Transverse colon (tissue), 4 donors: Measurements from ENCODE around the gene ATP9B. TPM values are rescaled to one million over a fixed set of nuclear protein-coding genes. Genes with fewer than 3 reads are reported as not detected.

ENCODE experiments used
- DNase-seq: peaks from one replicate; pipeline ENCODE4 v3.0.0-alpha.2; 2019
- H3K27ac ChIP-seq, 4 donors: fragments of 200-600 bp; sonication (generic); 2 replicates each; pipeline ENCODE4 v1.5.1; 2016 to 2018; ENCODE audit warnings: inconsistent platforms in 4 of 4
- H3K27me3 ChIP-seq: fragments of 200-600 bp; sonication (generic); 2 replicates; pipeline ENCODE4 v1.5.1; 2017; ENCODE audit warnings: inconsistent platforms
- H3K36me3 ChIP-seq, 4 donors: fragments of 200-600 bp; sonication (generic); 2 replicates each; pipeline ENCODE4 v1.5.1; 2017 to 2019; ENCODE audit warnings: inconsistent platforms in 4 of 4
- H3K4me1 ChIP-seq, 4 donors: fragments of 200-600 bp; sonication (generic); 2 replicates each; pipeline ENCODE4 v1.5.1; 2017 to 2020; ENCODE audit warnings: inconsistent platforms in 4 of 4
- H3K4me3 ChIP-seq, 4 donors: fragments of 200-600 bp; sonication (generic); 1 replicate in 1 of 4; 2 replicates in 3 of 4; pipeline versions ENCODE4 v1.5.1 to v1.6.1; 2017 to 2019; ENCODE audit warnings: inconsistent platforms in 4 of 4
- H3K9me3 ChIP-seq, 2 donors: fragments of 200-600 bp; sonication (generic); 2 replicates each; pipeline ENCODE4 v1.5.1; 2017 to 2019; ENCODE audit warnings: inconsistent platforms in 2 of 2
- EP300 ChIP-seq: sonication (generic); formaldehyde crosslinking; IDR thresholded peaks from one replicate; pipeline ENCODE4 v1.6.1; 2017; ENCODE audit warnings: antibody characterized with exemption, low read depth
- POLR2A ChIP-seq: fragments of 450-650 bp; IDR thresholded peaks from one replicate; pipeline ENCODE4 v1.6.1; 2016; ENCODE audit warnings: antibody characterized with exemption, mild to moderate bottlenecking, moderate library complexity
- POLR2AphosphoS5 ChIP-seq, 3 donors: sonication (generic); formaldehyde crosslinking; IDR thresholded peaks; one replicate each; pipeline ENCODE4 v1.6.1; 2016; ENCODE audit warnings: antibody characterized with exemption in 3 of 3
- WGBS, 2 donors: methylation state at CpG; one replicate each; pipeline ENCODE4 v1.1.5; 2018; ENCODE audit warnings: low coverage in 1 of 2; 5-methylcytosine and 5-hydroxymethylcytosine counted together
- in situ Hi-C, 4 donors: fragments of 200-750 bp; cut with MboI; loops; one replicate each; pipeline versions ENCODE4 v1.15.0 to v1.15.1; 2017; ENCODE audit warnings: low sequenced_read_pairs in 3 of 4, low pct_ligation_motif_present in 1 of 4, low pct_unique_long_range_greater_than_20kb in 1 of 4
- intact Hi-C: fragments of 100-400 bp; cut with DNase I; formaldehyde crosslinking; loops from one replicate; pipeline ENCODE4 v1.15.1; 2023; ENCODE audit warnings: low total_unique reads
- total RNA-seq, 4 donors: library from RNA; depleted of rRNA; stranded (reverse); fragments of >200 nt; gene quantifications; one replicate each; pipeline ENCODE4 v1.1.0, GENCODE V29; 2016
- TF ChIP-seq, protein P1 (sequence below), 5 experiments: fragments of 200-600 bp in 3 of 5; fragments of 450-650 bp in 2 of 5; sonication (generic) in 3 of 5; IDR thresholded peaks; 1 replicate in 2 of 5; 2 replicates in 3 of 5; pipeline ENCODE4 v1.5.1; 2016 to 2017; ENCODE audit warnings: antibody characterized with exemption in 5 of 5, inconsistent platforms in 3 of 5, mild to moderate bottlenecking in 2 of 5, moderate library complexity in 1 of 5

ATP9B gene, protein sequence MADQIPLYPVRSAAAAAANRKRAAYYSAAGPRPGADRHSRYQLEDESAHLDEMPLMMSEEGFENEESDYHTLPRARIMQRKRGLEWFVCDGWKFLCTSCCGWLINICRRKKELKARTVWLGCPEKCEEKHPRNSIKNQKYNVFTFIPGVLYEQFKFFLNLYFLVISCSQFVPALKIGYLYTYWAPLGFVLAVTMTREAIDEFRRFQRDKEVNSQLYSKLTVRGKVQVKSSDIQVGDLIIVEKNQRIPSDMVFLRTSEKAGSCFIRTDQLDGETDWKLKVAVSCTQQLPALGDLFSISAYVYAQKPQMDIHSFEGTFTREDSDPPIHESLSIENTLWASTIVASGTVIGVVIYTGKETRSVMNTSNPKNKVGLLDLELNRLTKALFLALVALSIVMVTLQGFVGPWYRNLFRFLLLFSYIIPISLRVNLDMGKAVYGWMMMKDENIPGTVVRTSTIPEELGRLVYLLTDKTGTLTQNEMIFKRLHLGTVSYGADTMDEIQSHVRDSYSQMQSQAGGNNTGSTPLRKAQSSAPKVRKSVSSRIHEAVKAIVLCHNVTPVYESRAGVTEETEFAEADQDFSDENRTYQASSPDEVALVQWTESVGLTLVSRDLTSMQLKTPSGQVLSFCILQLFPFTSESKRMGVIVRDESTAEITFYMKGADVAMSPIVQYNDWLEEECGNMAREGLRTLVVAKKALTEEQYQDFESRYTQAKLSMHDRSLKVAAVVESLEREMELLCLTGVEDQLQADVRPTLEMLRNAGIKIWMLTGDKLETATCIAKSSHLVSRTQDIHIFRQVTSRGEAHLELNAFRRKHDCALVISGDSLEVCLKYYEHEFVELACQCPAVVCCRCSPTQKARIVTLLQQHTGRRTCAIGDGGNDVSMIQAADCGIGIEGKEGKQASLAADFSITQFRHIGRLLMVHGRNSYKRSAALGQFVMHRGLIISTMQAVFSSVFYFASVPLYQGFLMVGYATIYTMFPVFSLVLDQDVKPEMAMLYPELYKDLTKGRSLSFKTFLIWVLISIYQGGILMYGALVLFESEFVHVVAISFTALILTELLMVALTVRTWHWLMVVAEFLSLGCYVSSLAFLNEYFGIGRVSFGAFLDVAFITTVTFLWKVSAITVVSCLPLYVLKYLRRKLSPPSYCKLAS
- 10 to 100 TPM; 36.3 to 70.3 (median 41.6) TPM for total RNA-seq

GRCh38 chr18:79068937-79069716 lies at the start of gene ATP9B:
Gene ATP9B (plus strand): TSS chr18:79069394. CDS start chr18:79069411, 17 bp downstream.
- H3K36me3 ChIP-seq: no peaks in the 10 kb centered on the region
- peaks cover 3 to 21% (median 12%) of the 10 kb centered on the region in 4 donors for H3K4me1 ChIP-seq
- in situ Hi-C loops (no loop called here), intact Hi-C loops (no loop called here)
- no peaks in the 10 kb centered on the region for H3K9me3 ChIP-seq
- DNase-seq: peak; percentile 97
- 1% methylated on average over 64 of the region's 112 CpGs; no CpG with 5 or more reads in 1 of the 2 donors for WGBS, 2 donors
- peak within 1 kb of the TSS; percentile 84 to 100 (median 90) for H3K4me3 ChIP-seq
- peak; percentile 54 for TF ChIP-seq EP300
- TF ChIP-seq, protein P1, sequence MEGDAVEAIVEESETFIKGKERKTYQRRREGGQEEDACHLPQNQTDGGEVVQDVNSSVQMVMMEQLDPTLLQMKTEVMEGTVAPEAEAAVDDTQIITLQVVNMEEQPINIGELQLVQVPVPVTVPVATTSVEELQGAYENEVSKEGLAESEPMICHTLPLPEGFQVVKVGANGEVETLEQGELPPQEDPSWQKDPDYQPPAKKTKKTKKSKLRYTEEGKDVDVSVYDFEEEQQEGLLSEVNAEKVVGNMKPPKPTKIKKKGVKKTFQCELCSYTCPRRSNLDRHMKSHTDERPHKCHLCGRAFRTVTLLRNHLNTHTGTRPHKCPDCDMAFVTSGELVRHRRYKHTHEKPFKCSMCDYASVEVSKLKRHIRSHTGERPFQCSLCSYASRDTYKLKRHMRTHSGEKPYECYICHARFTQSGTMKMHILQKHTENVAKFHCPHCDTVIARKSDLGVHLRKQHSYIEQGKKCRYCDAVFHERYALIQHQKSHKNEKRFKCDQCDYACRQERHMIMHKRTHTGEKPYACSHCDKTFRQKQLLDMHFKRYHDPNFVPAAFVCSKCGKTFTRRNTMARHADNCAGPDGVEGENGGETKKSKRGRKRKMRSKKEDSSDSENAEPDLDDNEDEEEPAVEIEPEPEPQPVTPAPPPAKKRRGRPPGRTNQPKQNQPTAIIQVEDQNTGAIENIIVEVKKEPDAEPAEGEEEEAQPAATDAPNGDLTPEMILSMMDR (IDR thresholded peaks at IDR 0.05): peak in 2 of 5 experiments; percentile 3 to 33
- TF ChIP-seq POLR2A: peak; percentile 64
- TF ChIP-seq POLR2AphosphoS5 (IDR thresholded peaks at IDR 0.05): peak; percentile 54 to 78 (median 70)
- peak within 1 kb of the TSS; percentile 90 to 99 (median 96) for H3K27ac ChIP-seq
- H3K27me3 ChIP-seq: no peaks in the 10 kb centered on the region

DNA sequence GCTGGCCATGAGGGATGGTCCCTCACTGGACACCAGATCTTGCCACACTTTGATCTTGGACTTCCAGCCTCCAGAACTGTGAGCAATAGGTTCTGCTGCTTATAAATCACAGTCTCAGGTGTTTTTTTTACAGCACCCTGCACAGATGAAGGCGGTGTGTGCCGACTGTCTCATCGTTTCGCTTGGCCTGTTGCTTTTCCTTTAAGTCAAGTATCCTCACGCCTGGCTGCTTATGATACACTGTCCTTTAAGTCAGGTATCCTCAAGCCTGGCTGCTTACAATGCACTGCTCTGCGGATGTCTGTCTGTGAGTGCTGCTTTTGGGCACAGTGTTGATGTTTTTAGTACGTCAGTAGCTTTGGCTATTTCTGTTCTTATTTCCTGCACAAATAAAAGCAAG lies 49.3 kb upstream of the ATP9B start:
- in situ Hi-C loops: loop anchor here in 1 of 4 donors (25.0 kb wide), 1 partner anchor 108 kb away; no protein-coding TSS in a partner anchor
- no peak for DNase-seq
- H3K27me3 ChIP-seq: no peaks in the 10 kb centered on the region
- no peak overlapping the region for H3K4me3 ChIP-seq
- H3K9me3 ChIP-seq: no peaks in the 10 kb centered on the region
- H3K27ac ChIP-seq: no peak overlapping the region
- no peaks in the 10 kb centered on the region for H3K36me3 ChIP-seq
- WGBS, 2 donors: 22 to 66% methylated on average over 5 to 7 of the region's 7 CpGs
- TF ChIP-seq, protein P1 (IDR thresholded peaks at IDR 0.05): no peak
- no peak for TF ChIP-seq POLR2AphosphoS5 (IDR thresholded peaks at IDR 0.05)
- TF ChIP-seq POLR2A: no peak
- TF ChIP-seq EP300: no peak
- intact Hi-C loops: no loop called here
- no peaks in the 10 kb centered on the region for H3K4me1 ChIP-seq

DNA sequence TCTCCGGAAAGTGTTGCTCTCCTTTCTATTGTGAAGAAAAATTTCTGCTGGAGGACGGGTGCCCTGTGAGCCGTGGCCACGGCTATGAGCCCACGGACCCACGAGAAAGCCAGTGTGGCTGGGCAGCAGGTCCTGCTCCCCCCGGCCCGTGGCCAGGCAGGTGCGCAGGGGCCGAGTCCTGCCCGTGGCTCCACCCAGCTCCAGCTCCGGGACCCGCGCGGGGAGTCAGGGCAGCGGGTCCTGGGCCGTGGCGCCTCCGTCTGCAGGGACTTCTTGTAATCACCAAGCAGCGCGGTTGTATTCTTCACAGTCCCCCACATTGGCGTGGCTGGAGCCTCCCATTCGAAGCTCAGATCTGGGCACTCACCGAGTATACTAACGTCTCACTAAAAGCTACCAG lies 46.6 kb upstream of the ATP9B start:
- TF ChIP-seq POLR2AphosphoS5 (IDR thresholded peaks at IDR 0.05): no peak
- TF ChIP-seq EP300: no peak
- no peak for TF ChIP-seq POLR2A
- TF ChIP-seq, protein P1 (IDR thresholded peaks at IDR 0.05): no peak
- H3K27ac ChIP-seq: no peak overlapping the region
- H3K4me3 ChIP-seq: no peak overlapping the region
- no peak for DNase-seq
- H3K36me3 ChIP-seq: no peaks in the 10 kb centered on the region
- intact Hi-C loops: no loop called here
- WGBS, 2 donors: 93 to 100% methylated on average over 1 to 25 of the region's 25 CpGs
- H3K27me3 ChIP-seq: no peaks in the 10 kb centered on the region
- in situ Hi-C loops: loop anchor here in 1 of 4 donors (25.0 kb wide), 1 partner anchor 110 kb away; no protein-coding TSS in a partner anchor
- peaks cover 0 to 2% of the 10 kb centered on the region in 2 donors for H3K9me3 ChIP-seq
- no peaks in the 10 kb centered on the region for H3K4me1 ChIP-seq
